Astrocyte (in vitro differentiated cells and primary cell): ENCODE results near the gene RTP3.

ENCODE experiments used
- EZH2 ChIP-seq: IDR thresholded peaks from 2 replicates; pipeline ENCODE4 v1.6.1; 2012; ENCODE audit warnings: mild to moderate bottlenecking, low read length, inconsistent platforms; ENCODE audit not compliant: insufficient read depth
- TF ChIP-seq, protein P1 (sequence below): IDR thresholded peaks from 2 replicates; pipeline ENCODE4 v1.5.1; 2011; ENCODE audit warnings: low read depth, mild to moderate bottlenecking, inconsistent platforms, low read length, moderate library complexity; ENCODE audit not compliant: insufficient read depth

DNA sequence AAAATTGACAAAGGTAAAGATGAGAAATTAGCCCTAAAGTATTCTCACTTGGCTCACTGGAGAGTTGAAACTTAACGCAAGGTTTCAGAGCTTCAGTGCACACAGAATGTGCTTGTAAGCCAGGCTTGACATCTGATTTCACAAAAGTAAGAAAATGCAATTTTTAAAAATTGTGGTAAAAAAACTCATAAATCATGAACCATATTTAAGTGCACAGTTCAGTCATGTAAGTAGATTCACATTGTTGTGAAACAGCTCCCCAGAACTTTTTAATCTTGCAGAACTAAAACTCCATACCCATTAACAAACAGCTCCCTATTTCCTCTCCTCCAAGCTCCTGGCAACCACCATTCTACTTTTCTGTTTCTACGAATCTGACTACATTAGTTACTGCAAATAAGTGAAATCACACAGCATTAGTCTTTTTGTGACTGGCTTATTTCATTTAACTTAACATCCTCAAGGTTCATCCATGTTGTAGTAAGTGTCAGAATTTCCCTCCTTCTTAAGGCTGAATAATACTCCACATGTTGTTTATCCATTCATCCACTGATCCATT lies 14.5 kb downstream of the RTP3 start:
- TF ChIP-seq, protein P1, sequence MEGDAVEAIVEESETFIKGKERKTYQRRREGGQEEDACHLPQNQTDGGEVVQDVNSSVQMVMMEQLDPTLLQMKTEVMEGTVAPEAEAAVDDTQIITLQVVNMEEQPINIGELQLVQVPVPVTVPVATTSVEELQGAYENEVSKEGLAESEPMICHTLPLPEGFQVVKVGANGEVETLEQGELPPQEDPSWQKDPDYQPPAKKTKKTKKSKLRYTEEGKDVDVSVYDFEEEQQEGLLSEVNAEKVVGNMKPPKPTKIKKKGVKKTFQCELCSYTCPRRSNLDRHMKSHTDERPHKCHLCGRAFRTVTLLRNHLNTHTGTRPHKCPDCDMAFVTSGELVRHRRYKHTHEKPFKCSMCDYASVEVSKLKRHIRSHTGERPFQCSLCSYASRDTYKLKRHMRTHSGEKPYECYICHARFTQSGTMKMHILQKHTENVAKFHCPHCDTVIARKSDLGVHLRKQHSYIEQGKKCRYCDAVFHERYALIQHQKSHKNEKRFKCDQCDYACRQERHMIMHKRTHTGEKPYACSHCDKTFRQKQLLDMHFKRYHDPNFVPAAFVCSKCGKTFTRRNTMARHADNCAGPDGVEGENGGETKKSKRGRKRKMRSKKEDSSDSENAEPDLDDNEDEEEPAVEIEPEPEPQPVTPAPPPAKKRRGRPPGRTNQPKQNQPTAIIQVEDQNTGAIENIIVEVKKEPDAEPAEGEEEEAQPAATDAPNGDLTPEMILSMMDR: no peak
- no peak for TF ChIP-seq EZH2
